Left forelimb (tissue), 1 donor: ENCODE data around the gene XYLT1.

Experiments
- DNase-seq: peaks from one replicate; pipeline ENCODE4 v3.0.0-alpha.2; 2018; ENCODE audit warnings: low spot score

XYLT1 gene

GRCh38 chr16:17143546-17144419 lies 327.0 kb downstream of the XYLT1 start:
- DNase-seq: no peak

GRCh38 chr16:17138801-17139200 lies 332.0 kb downstream of the XYLT1 start:
- no peak for DNase-seq

- no peak for DNase-seq
Observed at GRCh38 chr16:17135439-17135838, 335.3 kb downstream of the XYLT1 start.

GRCh38 chr16:17134586-17134985 lies 336.2 kb downstream of the XYLT1 start:
- no peak for DNase-seq

GRCh38 chr16:17133851-17134250 lies 336.9 kb downstream of the XYLT1 start:
- DNase-seq: no peak

GRCh38 chr16:17131351-17131750 lies 339.4 kb downstream of the XYLT1 start:
- DNase-seq: no peak

GRCh38 chr16:17130733-17131132 lies 340.0 kb downstream of the XYLT1 start:
- no peak for DNase-seq

- no peak for DNase-seq
Observed at GRCh38 chr16:17129971-17130370, 340.8 kb downstream of the XYLT1 start.

- DNase-seq: no peak
Observed at GRCh38 chr16:17128791-17129190, 342.0 kb downstream of the XYLT1 start.

- no peak for DNase-seq
Observed at GRCh38 chr16:17126156-17126555, 344.6 kb downstream of the XYLT1 start.

- DNase-seq: no peak
Observed at GRCh38 chr16:17125671-17126070, 345.1 kb downstream of the XYLT1 start.

- DNase-seq: no peak
Observed at GRCh38 chr16:17117906-17118577, 352.7 kb downstream of the XYLT1 start.

GRCh38 chr16:17116595-17117322 lies 354.0 kb downstream of the XYLT1 start:
- DNase-seq: no peak

GRCh38 chr16:17109413-17109812 lies 361.3 kb downstream of the XYLT1 start:
- no peak for DNase-seq

GRCh38 chr16:17108596-17108995 lies 362.2 kb downstream of the XYLT1 start:
- no peak for DNase-seq

GRCh38 chr16:17107450-17107849 lies 363.3 kb downstream of the XYLT1 start:
- no peak for DNase-seq

- DNase-seq: no peak
Observed at GRCh38 chr16:17106243-17106791, 364.4 kb downstream of the XYLT1 start.

GRCh38 chr16:17105239-17105797 lies 365.4 kb downstream of the XYLT1 start:
- DNase-seq: no peak

- no peak for DNase-seq
Observed at GRCh38 chr16:17104654-17105053, 366.1 kb downstream of the XYLT1 start.

GRCh38 chr16:17103216-17103615 lies 367.5 kb downstream of the XYLT1 start:
- no peak for DNase-seq

- no peak for DNase-seq
Observed at GRCh38 chr16:17101646-17102045, 369.1 kb downstream of the XYLT1 start.

GRCh38 chr16:17098685-17099084 lies 372.1 kb downstream of the XYLT1 start:
- no peak for DNase-seq
